ENCODE measurements around the gene P3R3URF.

DNA sequence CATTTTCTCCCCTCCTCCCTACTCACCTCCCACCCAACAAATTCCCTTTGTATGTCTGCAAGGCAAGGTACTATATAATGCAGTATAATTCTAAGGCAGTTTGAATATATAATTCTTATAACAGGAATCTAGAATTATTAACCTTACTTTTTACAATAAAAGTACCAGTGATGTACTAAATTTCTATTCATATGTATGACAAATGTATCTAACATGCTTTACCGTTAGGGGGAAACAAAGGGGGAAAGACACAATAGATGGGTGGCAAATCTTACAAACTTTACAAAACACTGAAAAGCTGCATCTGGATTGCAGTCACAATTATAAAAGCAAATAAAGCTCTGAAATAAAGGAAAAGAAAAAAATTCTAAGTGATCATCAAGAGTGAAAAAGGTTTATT is 46.2 kb downstream of the P3R3URF start:
- TF ChIP-seq POLR2A (IDR thresholded peaks at IDR 0.05; ENCODE audit: low read length) (no peak), GATA1 (IDR thresholded peaks at IDR 0.05; ENCODE audit: low read depth, low read length) (no peak)

Data from erythroblast (primary cell).